Transverse colon (tissue), 4 donors: Measurements from ENCODE around the gene SLFN12L. TPM values are rescaled to one million over a fixed set of nuclear protein-coding genes. Genes with fewer than 3 reads are reported as not detected.
"Not testable (repeated sequence)": the region's sequence is repeated elsewhere in the genome, so short reads cannot be mapped to it uniquely, and the experiment has no call there.

ENCODE experiments used
- DNase-seq: peaks from one replicate; pipeline ENCODE4 v3.0.0-alpha.2; 2019
- H3K27ac ChIP-seq, 4 donors: fragments of 200-600 bp; sonication (generic); 2 replicates each; pipeline ENCODE4 v1.5.1; 2016 to 2018; ENCODE audit warnings: inconsistent platforms in 4 of 4
- H3K27me3 ChIP-seq: fragments of 200-600 bp; sonication (generic); 2 replicates; pipeline ENCODE4 v1.5.1; 2017; ENCODE audit warnings: inconsistent platforms
- H3K36me3 ChIP-seq, 4 donors: fragments of 200-600 bp; sonication (generic); 2 replicates each; pipeline ENCODE4 v1.5.1; 2017 to 2019; ENCODE audit warnings: inconsistent platforms in 4 of 4
- H3K4me1 ChIP-seq, 4 donors: fragments of 200-600 bp; sonication (generic); 2 replicates each; pipeline ENCODE4 v1.5.1; 2017 to 2020; ENCODE audit warnings: inconsistent platforms in 4 of 4
- H3K4me3 ChIP-seq, 4 donors: fragments of 200-600 bp; sonication (generic); 1 replicate in 1 of 4; 2 replicates in 3 of 4; pipeline versions ENCODE4 v1.5.1 to v1.6.1; 2017 to 2019; ENCODE audit warnings: inconsistent platforms in 4 of 4
- H3K9me3 ChIP-seq, 2 donors: fragments of 200-600 bp; sonication (generic); 2 replicates each; pipeline ENCODE4 v1.5.1; 2017 to 2019; ENCODE audit warnings: inconsistent platforms in 2 of 2
- CTCF ChIP-seq, 5 experiments: fragments of 200-600 bp in 3 of 5; fragments of 450-650 bp in 2 of 5; sonication (generic) in 3 of 5; IDR thresholded peaks; 1 replicate in 2 of 5; 2 replicates in 3 of 5; pipeline ENCODE4 v1.5.1; 2016 to 2017; ENCODE audit warnings: antibody characterized with exemption in 5 of 5, inconsistent platforms in 3 of 5, mild to moderate bottlenecking in 2 of 5, moderate library complexity in 1 of 5
- EP300 ChIP-seq: sonication (generic); formaldehyde crosslinking; IDR thresholded peaks from one replicate; pipeline ENCODE4 v1.6.1; 2017; ENCODE audit warnings: antibody characterized with exemption, low read depth
- POLR2A ChIP-seq: fragments of 450-650 bp; IDR thresholded peaks from one replicate; pipeline ENCODE4 v1.6.1; 2016; ENCODE audit warnings: antibody characterized with exemption, mild to moderate bottlenecking, moderate library complexity
- POLR2AphosphoS5 ChIP-seq, 3 donors: sonication (generic); formaldehyde crosslinking; IDR thresholded peaks; one replicate each; pipeline ENCODE4 v1.6.1; 2016; ENCODE audit warnings: antibody characterized with exemption in 3 of 3
- WGBS, 2 donors: methylation state at CpG; one replicate each; pipeline ENCODE4 v1.1.5; 2018; ENCODE audit warnings: low coverage in 1 of 2; 5-methylcytosine and 5-hydroxymethylcytosine counted together
- in situ Hi-C, 4 donors: fragments of 200-750 bp; cut with MboI; loops; one replicate each; pipeline versions ENCODE4 v1.15.0 to v1.15.1; 2017; ENCODE audit warnings: low sequenced_read_pairs in 3 of 4, low pct_ligation_motif_present in 1 of 4, low pct_unique_long_range_greater_than_20kb in 1 of 4
- intact Hi-C: fragments of 100-400 bp; cut with DNase I; formaldehyde crosslinking; loops from one replicate; pipeline ENCODE4 v1.15.1; 2023; ENCODE audit warnings: low total_unique reads
- total RNA-seq, 4 donors: library from RNA; depleted of rRNA; stranded (reverse); fragments of >200 nt; gene quantifications; one replicate each; pipeline ENCODE4 v1.1.0, GENCODE V29; 2016

The SLFN12L gene
- total RNA-seq, 4 donors from 2014 or later = 1.4 to 6.2 (median 3.1) TPM

DNA sequence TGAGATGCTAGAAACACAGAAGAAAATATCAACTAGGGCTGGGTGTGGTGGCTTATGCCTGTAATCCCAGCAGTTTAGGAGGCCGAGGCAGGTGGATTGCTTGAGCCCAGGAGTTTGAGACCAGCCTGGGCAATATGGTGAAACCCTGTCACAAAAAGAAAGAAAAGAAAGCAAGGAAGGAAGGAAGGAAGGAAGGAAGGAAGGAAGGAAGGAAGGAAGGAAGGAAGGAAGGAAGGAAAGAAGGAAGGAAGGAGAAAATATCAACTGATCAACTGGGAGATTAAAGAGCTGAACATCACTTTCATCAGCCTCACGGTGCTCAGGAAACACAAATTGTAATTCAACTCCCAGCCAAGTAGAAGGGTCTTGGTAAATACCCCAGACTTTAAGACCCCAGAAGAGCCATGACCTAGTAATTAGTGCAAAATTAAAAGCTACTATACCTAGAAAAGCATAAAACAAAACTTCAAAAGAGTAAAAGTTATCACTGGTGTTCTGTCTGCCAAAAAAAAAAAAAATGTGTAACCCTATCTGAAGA lies 61.1 kb downstream of the SLFN12L start:
- no peak overlapping the region for H3K4me3 ChIP-seq
- in situ Hi-C loops (no loop called here), intact Hi-C loops (no loop called here)
- H3K27ac ChIP-seq = no peak overlapping the region
- no peaks in the 10 kb centered on the region for H3K4me1 ChIP-seq
- WGBS, 2 donors = 46 to 73% methylated on average over 2 of the region's 2 CpGs
- peaks cover 47% of the 10 kb centered on the region for H3K27me3 ChIP-seq
- H3K36me3 ChIP-seq = no peaks in the 10 kb centered on the region
- no peak for DNase-seq
- no peak for TF ChIP-seq CTCF (IDR thresholded peaks at IDR 0.05)
- TF ChIP-seq EP300 = no peak
- no peaks in the 10 kb centered on the region for H3K9me3 ChIP-seq

- H3K4me3 ChIP-seq = no peak overlapping the region
- H3K9me3 ChIP-seq = no peaks in the 10 kb centered on the region
- in situ Hi-C loops = no loop called here
- no peak overlapping the region for H3K27ac ChIP-seq
- intact Hi-C loops = no loop called here
- DNase-seq = no peak
- peaks cover 15% of the 10 kb centered on the region for H3K27me3 ChIP-seq
- TF ChIP-seq EP300 (no peak), POLR2AphosphoS5 (IDR thresholded peaks at IDR 0.05) (no peak), POLR2A (no peak), CTCF (IDR thresholded peaks at IDR 0.05) (no peak)
- no peaks in the 10 kb centered on the region for H3K36me3 ChIP-seq
- WGBS, 2 donors = 85 to 93% methylated on average over 2 to 4 of the region's 4 CpGs
- H3K4me1 ChIP-seq = no peaks in the 10 kb centered on the region
Observed at GRCh38 chr17:35468475-35468874, 69.0 kb downstream of the SLFN12L start.

GRCh38 chr17:35467824-35468223 lies 69.7 kb downstream of the SLFN12L start:
- Histone ChIP-seq H3K27ac (no peak overlapping the region), H3K27me3 (peaks cover 22% of the 10 kb centered on the region), H3K4me3 (no peak overlapping the region), H3K4me1 (no peaks in the 10 kb centered on the region), H3K9me3 (no peaks in the 10 kb centered on the region), H3K36me3 (no peaks in the 10 kb centered on the region)
- 50 to 70% methylated on average over 4 of the region's 4 CpGs for WGBS, 2 donors
- no peak for TF ChIP-seq POLR2AphosphoS5 (IDR thresholded peaks at IDR 0.05)
- TF ChIP-seq POLR2A = no peak
- no peak for TF ChIP-seq CTCF (IDR thresholded peaks at IDR 0.05)
- TF ChIP-seq EP300 = no peak
- DNase-seq = no peak
- in situ Hi-C loops = no loop called here
- intact Hi-C loops = no loop called here

GRCh38 chr17:35460354-35460851 lies 77.1 kb downstream of the SLFN12L start:
- H3K27ac ChIP-seq = peak overlapping the region in 1 of 4 donors; percentile 47
- peaks cover 0 to 8% (median 2%) of the 10 kb centered on the region in 4 donors for H3K4me1 ChIP-seq
- H3K9me3 ChIP-seq = no peaks in the 10 kb centered on the region
- intact Hi-C loops (no loop called here), in situ Hi-C loops (no loop called here)
- peak in 1 of 3 donors; percentile 31 for TF ChIP-seq POLR2AphosphoS5 (IDR thresholded peaks at IDR 0.05)
- no peak for TF ChIP-seq CTCF (IDR thresholded peaks at IDR 0.05)
- 11% methylated on average over 36 of the region's 44 CpGs; no CpG with 5 or more reads in 1 of the 2 donors for WGBS, 2 donors
- peak overlapping the region in 2 of 4 donors; percentile 13 to 42 for H3K4me3 ChIP-seq
- peaks cover 72% of the 10 kb centered on the region for H3K27me3 ChIP-seq
- H3K36me3 ChIP-seq = no peaks in the 10 kb centered on the region
- peak; percentile 87 for DNase-seq

- H3K27ac ChIP-seq = not testable (repeated sequence)
Observed at GRCh38 chr17:35454035-35454434, 83.4 kb downstream of the SLFN12L start.

More at GRCh38 chr17:35454035-35454434, 83.4 kb downstream of the SLFN12L start:
- H3K4me1 ChIP-seq, H3K36me3 ChIP-seq, DNase-seq, in situ Hi-C loops, H3K4me3 ChIP-seq, intact Hi-C loops, H3K9me3 ChIP-seq: not testable (repeated sequence)
- peaks cover 52% of the 10 kb centered on the region for H3K27me3 ChIP-seq
- 92 to 94% methylated on average over 5 of the region's 5 CpGs for WGBS, 2 donors
